HEK293 (cell line): Measurements from ENCODE around the gene MS4A10.

Experiments used
- CTCF ChIA-PET: fragments of 350-600 bp; formaldehyde crosslinking; extraction: SDS; loops from one replicate; lab custom pipeline; 2021; ENCODE audit warnings: antibody characterized with exemption; lab: Yijun Ruan, JAX
- POLR2A ChIA-PET: fragments of 300-600 bp; formaldehyde crosslinking; extraction: SDS; loops from one replicate; lab custom pipeline; 2020; ENCODE audit warnings: antibody characterized with exemption, inconsistent platforms; lab: Yijun Ruan, JAX
- H3K27ac ChIP-seq: fragments of 200-500 bp; sonication (Bioruptor generic); 2 replicates; pipeline ENCODE4 v1.5.1; 2014; ENCODE audit warnings: low read depth, low read length, control low read depth, inconsistent platforms; ENCODE audit errors: extremely low read depth
- H3K36me3 ChIP-seq, 2 experiments: fragments of 200-500 bp in 1 of 2; sonication (Bioruptor generic) in 1 of 2; 1 replicate in 1 of 2; 2 replicates in 1 of 2; pipeline ENCODE4 v1.5.1; 2014 to 2017; ENCODE audit warnings: inconsistent platforms in 2 of 2, low read length in 2 of 2; ENCODE audit not compliant: control insufficient read depth in 2 of 2, insufficient read depth in 1 of 2
- H3K4me1 ChIP-seq: fragments of 200-500 bp; sonication (Bioruptor generic); 2 replicates; pipeline ENCODE4 v1.5.1; 2014; ENCODE audit warnings: mild to moderate bottlenecking, low read length, inconsistent platforms; ENCODE audit not compliant: control insufficient read depth, insufficient read depth
- H3K4me3 ChIP-seq: 2 replicates; pipeline ENCODE4 v1.5.1; 2011; ENCODE audit warnings: low read depth, mild to moderate bottlenecking, control low read depth, low read length, moderate library complexity
- H3K9me3 ChIP-seq: fragments of 200-500 bp; sonication (Bioruptor generic); 2 replicates; pipeline ENCODE4 v1.5.1; 2014; ENCODE audit warnings: low read depth, low read length, inconsistent platforms; ENCODE audit not compliant: control insufficient read depth, insufficient read depth
- GLIS1 ChIP-seq: fragments of 450-650 bp; formaldehyde crosslinking; IDR thresholded peaks from 2 replicates; pipeline ENCODE4 v1.5.1; 2016; ENCODE audit warnings: missing biosample characterization, missing genetic modification characterization
- GLIS2 ChIP-seq: fragments of 450-650 bp; formaldehyde crosslinking; IDR thresholded peaks from 2 replicates; pipeline ENCODE4 v1.5.1; 2016; ENCODE audit warnings: missing biosample characterization, missing genetic modification characterization
- HOXA7 ChIP-seq: sonication (generic); formaldehyde crosslinking; IDR thresholded peaks from 2 replicates; pipeline ENCODE4 v1.8.1; 2022; ENCODE audit warnings: missing genetic modification reagents, borderline replicate concordance
- SETDB1 ChIP-seq: IDR thresholded peaks from one replicate; pipeline ENCODE4 v1.6.1; 2017; ENCODE audit warnings: mild to moderate bottlenecking, low read length, moderate library complexity, mixed read lengths; ENCODE audit not compliant: insufficient read length
- TSHZ1 ChIP-seq: fragments of 450-650 bp; formaldehyde crosslinking; IDR thresholded peaks from 2 replicates; pipeline ENCODE4 v1.5.1; 2016; ENCODE audit warnings: missing biosample characterization, missing genetic modification characterization, borderline replicate concordance
- WT1 ChIP-seq: fragments of 450-650 bp; formaldehyde crosslinking; IDR thresholded peaks from 2 replicates; pipeline ENCODE4 v1.5.1; 2016; ENCODE audit warnings: missing biosample characterization, missing genetic modification characterization
- ZFP37 ChIP-seq: fragments of 450-650 bp; formaldehyde crosslinking; IDR thresholded peaks from 2 replicates; pipeline ENCODE4 v1.5.1; 2016; ENCODE audit warnings: missing biosample characterization, missing genetic modification characterization
- ZFP69B ChIP-seq: fragments of 450-650 bp; formaldehyde crosslinking; IDR thresholded peaks from 2 replicates; pipeline ENCODE4 v1.5.1; 2016; ENCODE audit warnings: missing biosample characterization, missing genetic modification characterization
- ZIC2 ChIP-seq: fragments of 450-650 bp; formaldehyde crosslinking; IDR thresholded peaks from 2 replicates; pipeline ENCODE4 v1.5.1; 2016; ENCODE audit warnings: missing biosample characterization, missing genetic modification characterization
- ZNF10 ChIP-seq: fragments of 450-650 bp; formaldehyde crosslinking; IDR thresholded peaks from 2 replicates; pipeline ENCODE4 v1.5.1; 2017; ENCODE audit warnings: missing biosample characterization, missing genetic modification characterization
- ZNF140 ChIP-seq: fragments of 450-650 bp; formaldehyde crosslinking; IDR thresholded peaks from 2 replicates; pipeline ENCODE4 v1.5.1; 2016; ENCODE audit warnings: missing biosample characterization, missing genetic modification characterization
- ZNF148 ChIP-seq: fragments of 450-650 bp; formaldehyde crosslinking; IDR thresholded peaks from 2 replicates; pipeline ENCODE4 v1.5.0; 2017; ENCODE audit warnings: missing biosample characterization, missing genetic modification characterization, borderline replicate concordance
- ZNF214 ChIP-seq: fragments of 450-650 bp; formaldehyde crosslinking; IDR thresholded peaks from 2 replicates; pipeline ENCODE4 v1.5.1; 2017; ENCODE audit warnings: missing biosample characterization, mild to moderate bottlenecking, missing genetic modification characterization, borderline replicate concordance
- ZNF274 ChIP-seq, 2 experiments: fragments of 200-500 bp in 1 of 2; fragments of 450-650 bp in 1 of 2; sonication (Bioruptor generic) in 1 of 2; formaldehyde crosslinking in 1 of 2; IDR thresholded peaks; 2 replicates each; pipeline versions ENCODE4 v1.5.1 to v1.6.1; 2014 to 2016; ENCODE audit warnings: borderline replicate concordance in 1 of 2, inconsistent platforms in 1 of 2, low read length in 1 of 2, missing biosample characterization in 1 of 2, missing genetic modification characterization in 1 of 2
- ZNF350 ChIP-seq: fragments of 450-650 bp; formaldehyde crosslinking; IDR thresholded peaks from 2 replicates; pipeline ENCODE4 v1.5.0; 2017; ENCODE audit warnings: missing biosample characterization, mild to moderate bottlenecking, missing genetic modification characterization
- ZNF510 ChIP-seq: fragments of 450-650 bp; formaldehyde crosslinking; IDR thresholded peaks from 2 replicates; pipeline ENCODE4 v1.5.1; 2018; ENCODE audit warnings: mild to moderate bottlenecking, missing genetic modification characterization, missing biosample characterization; ENCODE audit not compliant: insufficient replicate concordance
- ZNF530 ChIP-seq: fragments of 450-650 bp; formaldehyde crosslinking; IDR thresholded peaks from 2 replicates; pipeline ENCODE4 v1.5.1; 2016; ENCODE audit warnings: low read depth, missing biosample characterization, missing genetic modification characterization
- ZNF549 ChIP-seq: fragments of 450-650 bp; IDR thresholded peaks from 2 replicates; pipeline ENCODE4 v1.5.1; 2018; ENCODE audit warnings: missing biosample characterization, missing genetic modification characterization, mild to moderate bottlenecking, inconsistent platforms, moderate library complexity
- ZNF561 ChIP-seq: fragments of 450-650 bp; IDR thresholded peaks from 2 replicates; pipeline ENCODE4 v1.5.1; 2018; ENCODE audit warnings: missing biosample characterization, missing genetic modification characterization, borderline replicate concordance
- ZNF610 ChIP-seq: fragments of 450-650 bp; formaldehyde crosslinking; IDR thresholded peaks from 2 replicates; pipeline ENCODE4 v1.5.1; 2016; ENCODE audit warnings: missing biosample characterization, missing genetic modification characterization, borderline replicate concordance
- ZNF629 ChIP-seq: fragments of 450-650 bp; formaldehyde crosslinking; IDR thresholded peaks from 2 replicates; pipeline ENCODE4 v1.5.1; 2017; ENCODE audit warnings: missing biosample characterization, missing genetic modification characterization
- ZNF670 ChIP-seq: fragments of 450-650 bp; formaldehyde crosslinking; IDR thresholded peaks from 2 replicates; pipeline ENCODE4 v1.5.1; 2016; ENCODE audit warnings: missing biosample characterization, missing genetic modification characterization, low read depth
- ZNF768 ChIP-seq: fragments of 450-650 bp; formaldehyde crosslinking; IDR thresholded peaks from 2 replicates; pipeline ENCODE4 v1.5.1; 2018; ENCODE audit warnings: missing biosample characterization, mild to moderate bottlenecking, missing genetic modification characterization
- ZNF792 ChIP-seq: fragments of 450-650 bp; formaldehyde crosslinking; IDR thresholded peaks from 2 replicates; pipeline ENCODE4 v1.5.1; 2016; ENCODE audit warnings: missing biosample characterization, missing genetic modification characterization
- ZXDB ChIP-seq: fragments of 450-650 bp; formaldehyde crosslinking; IDR thresholded peaks from 2 replicates; pipeline ENCODE4 v1.5.1; 2016; ENCODE audit warnings: missing biosample characterization, missing genetic modification characterization

The MS4A10 gene

GRCh38 chr11:60816590-60817157 lies 31.5 kb downstream of the MS4A10 start:
- no peaks in the 10 kb centered on the region; the same call in 1 of the 2 replicates for H3K9me3 ChIP-seq
- POLR2A ChIA-PET: no interaction called here

GRCh38 chr11:60818057-60818456 lies 32.9 kb downstream of the MS4A10 start:
- CTCF ChIA-PET: interaction anchor here (0.6 to 1.9 kb wide), 4 partner anchors 13 to 69 kb away, joined by 3 to 6 read pairs (median 4); no protein-coding TSS in a partner anchor
- POLR2A ChIA-PET: no interaction called here
- Histone ChIP-seq H3K4me3 (no peak overlapping the region), H3K27ac (no peak overlapping the region)
- TF ChIP-seq ZNF549 (tag by site-specific recombination) (no peak), ZNF510 (no peak), ZNF610 (tag by site-specific recombination) (no peak), ZNF670 (tag by site-specific recombination) (no peak), ZNF274 (IDR thresholded peaks at IDR 0.05; ENCODE audit: low read length) (no peak), ZNF274 (tag by site-specific recombination; IDR thresholded peaks at IDR 0.05; ENCODE audit: borderline replicate concordance) (no peak), ZNF530 (tag by site-specific recombination) (no peak), ZXDB (tag by site-specific recombination) (no peak), ZNF768 (tag by site-specific recombination) (no peak), ZNF350 (tag by site-specific recombination) (no peak), ZNF148 (no peak), ZFP37 (tag by site-specific recombination) (no peak), HOXA7 (CRISPR knock-in tag) (no peak)
- TF ChIP-seq, all 188 proteins: peak for 0
- Histone ChIP-seq H3K4me1 (no peaks in the 10 kb centered on the region), H3K9me3 (no peaks in the 10 kb centered on the region; the same call in 1 of the 2 replicates), H3K36me3 (no peaks in the 10 kb centered on the region)

More at GRCh38 chr11:60816590-60817157, 31.5 kb downstream of the MS4A10 start:
- no peak overlapping the region for H3K27ac ChIP-seq
- TF ChIP-seq ZIC2: no peak
- TF ChIP-seq ZNF140 (tag by site-specific recombination): no peak
- TF ChIP-seq GLIS1 (tag by site-specific recombination): no peak
- peak; percentile 79 for TF ChIP-seq SETDB1
- no peak for TF ChIP-seq ZNF10 (tag by site-specific recombination)
- H3K4me3 ChIP-seq: no peak overlapping the region
- CTCF ChIA-PET: interaction anchor here (0.7 to 1.9 kb wide), 2 partner anchors 14 to 110 kb away, joined by 3 to 6 read pairs; no protein-coding TSS in a partner anchor
- H3K36me3 ChIP-seq: no peaks in the 10 kb centered on the region
- no peaks in the 10 kb centered on the region for H3K4me1 ChIP-seq

GRCh38 chr11:60821827-60822599 lies 36.9 kb downstream of the MS4A10 start:
- Histone ChIP-seq H3K4me3 (no peak overlapping the region), H3K27ac (no peak overlapping the region), H3K36me3 (no peaks in the 10 kb centered on the region), H3K4me1 (no peaks in the 10 kb centered on the region), H3K9me3 (no peaks in the 10 kb centered on the region)
- ChIA-PET CTCF (interaction anchor here (0.6 to 5.0 kb wide), 4 partner anchors 9 to 1519 kb away, joined by 4 to 31 read pairs (median 6); no protein-coding TSS in a partner anchor), POLR2A (no interaction called here)
- TF ChIP-seq ZNF629: no peak
- no peak for TF ChIP-seq ZIC2
- no peak for TF ChIP-seq WT1 (tag by site-specific recombination)
- TF ChIP-seq GLIS2: no peak
- no peak for TF ChIP-seq ZFP69B (tag by site-specific recombination)
- TF ChIP-seq ZNF610 (tag by site-specific recombination): no peak
- TF ChIP-seq ZNF561 (tag by site-specific recombination): no peak
- TF ChIP-seq TSHZ1 (tag by site-specific recombination): no peak
- TF ChIP-seq ZNF792 (tag by site-specific recombination): no peak
- TF ChIP-seq ZNF350 (tag by site-specific recombination): no peak
- no peak for TF ChIP-seq ZNF214
